CD4-positive, alpha-beta T cell treated with Interferon gamma for 1 hour (primary cell): Measurements from ENCODE around the gene HOXB5.

ENCODE experiments used
- DNase-seq: peaks from one replicate; pipeline ENCODE4 v3.0.0-alpha.2; 2020

The HOXB5 gene

GRCh38 chr17:48571826-48572417 is 21.7 kb downstream of the HOXB5 start:
- no peak for DNase-seq

DNA sequence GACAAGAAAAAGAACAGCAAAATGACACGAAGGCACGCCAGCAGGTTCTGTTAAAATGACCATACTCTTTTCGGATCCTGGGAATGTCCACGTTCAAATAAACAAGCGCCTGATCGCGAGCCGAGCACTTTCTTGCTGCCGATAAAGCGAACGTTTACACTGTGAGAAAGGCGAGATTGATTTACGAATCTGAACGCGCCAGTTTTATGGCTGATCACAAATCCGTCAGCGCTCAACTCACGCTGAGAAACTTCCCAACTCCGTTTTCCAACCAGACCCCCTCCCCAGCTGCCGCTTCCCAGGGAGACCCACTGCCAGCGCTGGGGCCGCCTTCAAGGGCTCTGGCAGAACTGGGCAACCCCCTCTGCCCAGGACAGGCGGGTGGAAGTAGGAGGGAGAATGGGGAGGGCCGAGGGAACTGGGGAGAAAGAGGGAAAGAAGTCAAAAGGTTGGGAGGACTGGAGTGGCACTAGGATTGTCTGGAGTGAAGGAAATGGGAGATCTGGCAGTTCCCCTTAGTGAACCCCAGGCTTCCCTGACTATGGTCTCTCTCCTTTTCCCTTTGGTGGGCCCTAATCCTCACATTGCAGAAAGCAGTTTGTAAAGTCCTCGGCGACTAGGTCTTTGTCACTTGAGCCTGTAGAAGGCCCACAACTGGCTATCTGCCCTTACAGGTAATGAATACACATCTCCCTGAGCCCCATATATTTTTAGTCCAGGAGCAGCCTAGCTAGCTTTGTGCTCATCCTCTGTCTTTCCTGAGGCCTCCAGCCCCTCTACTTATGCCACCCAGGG is 22.4 kb downstream of the HOXB5 start:
- DNase-seq: no peak

- no peak for DNase-seq
These were observed 23.1 kb downstream of the HOXB5 start for GRCh38 chr17:48570325-48571023.

- DNase-seq: no peak
These were observed 23.8 kb downstream of the HOXB5 start for GRCh38 chr17:48569674-48570324.

GRCh38 chr17:48569240-48569582 is 24.4 kb downstream of the HOXB5 start:
- DNase-seq: no peak

GRCh38 chr17:48568499-48569239 is 24.9 kb downstream of the HOXB5 start:
- no peak for DNase-seq

DNA sequence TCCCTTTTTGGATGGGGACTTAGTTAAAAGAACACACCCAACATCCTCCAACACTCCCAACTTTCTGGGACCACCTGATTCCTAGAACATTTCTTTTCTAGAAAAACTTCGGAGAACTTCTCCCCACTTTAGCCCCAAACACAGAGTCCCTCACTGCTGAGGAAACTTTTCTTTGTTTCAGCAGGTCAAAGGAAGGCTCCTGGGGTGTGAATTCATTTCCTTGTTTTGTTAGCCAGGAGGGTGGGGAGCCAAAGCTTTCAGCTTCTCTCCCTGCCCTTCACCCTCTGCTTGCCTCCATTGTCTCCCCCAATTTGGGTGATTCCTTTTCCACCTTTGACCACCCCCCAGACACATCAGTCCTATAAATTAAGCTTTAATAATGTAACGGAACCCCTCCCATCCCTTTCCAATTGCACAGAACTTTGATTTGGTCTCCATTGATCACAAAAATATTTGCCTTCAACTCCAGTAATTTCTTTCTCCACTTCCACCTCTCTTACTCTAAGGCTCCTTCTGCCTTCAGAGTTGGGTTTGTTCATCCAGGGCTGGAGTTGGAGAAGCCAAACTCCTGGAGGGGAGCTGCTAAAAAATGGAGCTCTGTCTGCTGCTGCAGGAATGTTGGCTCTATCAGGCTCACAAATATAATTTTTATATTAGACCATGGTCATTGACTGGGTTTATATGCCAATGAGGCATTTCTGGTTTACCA is 25.8 kb downstream of the HOXB5 start:
- DNase-seq: no peak

DNA sequence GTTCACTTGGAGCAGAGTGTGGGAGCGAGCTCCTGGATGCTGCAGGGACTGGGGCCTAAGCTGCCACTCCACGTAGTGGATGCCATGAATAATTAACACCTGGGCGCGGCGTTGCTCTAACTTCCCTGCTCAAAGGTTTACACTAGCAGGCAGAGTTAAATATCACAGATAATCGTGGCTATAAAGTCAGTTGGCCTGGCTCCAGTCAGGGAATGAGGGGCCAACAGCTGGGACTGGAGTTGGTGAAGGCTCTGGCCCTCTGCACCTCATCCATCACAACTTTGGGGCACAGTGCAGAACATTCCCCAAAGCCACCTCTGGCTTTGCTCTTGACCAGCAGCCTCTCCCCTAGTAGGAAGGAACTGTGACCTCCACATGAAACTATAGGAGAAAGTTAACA is 26.4 kb downstream of the HOXB5 start:
- no peak for DNase-seq

- no peak for DNase-seq
These were observed 26.9 kb downstream of the HOXB5 start for GRCh38 chr17:48566717-48567116.

GRCh38 chr17:48565925-48566710 is 27.5 kb downstream of the HOXB5 start:
- no peak for DNase-seq

DNA sequence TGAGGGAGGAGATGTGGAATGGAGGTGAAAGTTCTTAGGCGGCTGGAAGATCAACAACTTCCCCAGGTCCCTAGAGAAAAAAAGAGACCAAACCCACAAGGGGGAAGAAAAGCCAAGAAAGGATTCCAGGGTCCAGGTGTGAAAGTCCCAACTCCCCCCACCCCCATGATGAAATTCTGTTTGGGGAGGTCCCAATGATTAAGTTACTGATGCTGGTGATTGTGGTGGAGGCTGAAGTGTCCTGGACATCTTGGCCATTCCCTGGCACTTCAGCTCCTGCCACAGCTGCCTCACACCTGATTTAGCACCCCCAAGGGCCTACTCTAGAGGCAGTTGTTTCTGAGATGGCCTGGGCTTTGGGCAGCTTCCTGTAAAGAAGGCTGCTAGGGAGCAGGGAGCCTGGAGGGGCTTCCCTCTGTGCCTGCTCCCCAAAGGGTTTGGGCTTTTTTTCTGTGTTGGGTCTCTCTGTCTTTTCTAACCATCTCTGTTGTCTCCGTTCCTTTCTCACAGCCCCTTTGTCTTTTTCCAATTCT is 28.5 kb downstream of the HOXB5 start:
- DNase-seq: no peak

DNA sequence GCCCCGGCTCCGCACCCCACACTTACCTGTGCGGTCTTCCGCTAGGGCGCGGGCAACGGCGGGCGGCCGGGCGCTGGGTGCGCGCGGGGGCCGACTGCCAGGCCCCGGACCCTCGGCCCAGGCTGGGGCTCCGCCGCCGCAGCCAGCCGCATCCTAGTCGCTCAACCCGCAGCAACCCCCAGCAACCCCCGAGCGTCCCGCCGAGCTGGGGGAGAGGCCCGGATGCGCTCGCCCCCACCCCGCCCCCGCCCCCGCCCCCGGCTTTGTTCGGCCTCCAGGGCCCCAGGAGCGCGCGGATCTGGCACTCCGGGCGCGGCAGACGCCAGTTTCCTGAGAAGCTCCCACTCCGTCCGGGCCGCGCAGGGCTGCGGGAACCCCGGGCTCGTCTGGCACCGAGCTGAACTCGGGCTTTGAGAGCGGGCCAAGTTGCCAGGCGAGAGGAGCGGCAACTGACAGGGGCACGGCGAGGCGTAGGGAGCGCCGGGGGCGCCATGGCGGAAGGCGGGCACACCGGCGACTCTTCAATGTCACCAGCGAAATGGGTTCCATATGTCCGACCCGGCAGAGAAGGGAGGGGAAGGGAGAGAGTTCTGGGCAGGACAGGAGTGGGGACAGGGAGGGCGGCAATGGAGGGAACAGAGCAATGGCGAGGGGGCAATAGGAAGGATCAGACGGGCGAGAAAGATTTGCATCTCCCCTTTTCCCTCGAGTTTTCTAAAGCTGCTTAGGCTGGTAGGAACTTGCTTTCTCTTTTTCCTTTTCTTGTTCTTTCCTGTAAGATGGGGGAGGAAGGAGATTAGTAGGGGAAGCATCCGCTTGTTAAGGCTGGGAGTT is 29.2 kb downstream of the HOXB5 start:
- DNase-seq: no peak

DNA sequence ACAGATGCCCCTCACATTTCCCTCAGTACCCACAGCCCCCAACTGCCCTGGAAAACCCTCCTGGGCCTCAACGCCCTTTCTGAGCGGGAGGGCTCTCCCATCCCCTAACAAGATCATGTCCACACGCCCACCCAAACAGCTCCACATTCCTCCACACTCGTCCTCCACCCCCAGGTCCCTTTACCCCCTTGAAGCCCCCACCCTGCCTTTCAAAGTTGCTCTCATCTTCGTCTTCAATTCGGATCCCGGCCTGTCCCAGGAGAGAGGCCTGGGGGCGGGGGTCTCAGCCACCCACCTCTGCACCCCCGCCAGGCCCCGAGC is 29.8 kb downstream of the HOXB5 start:
- DNase-seq: no peak

GRCh38 chr17:48563385-48563838 is 30.2 kb downstream of the HOXB5 start:
- no peak for DNase-seq

- no peak for DNase-seq
These were observed 30.6 kb downstream of the HOXB5 start for GRCh38 chr17:48562934-48563333.

DNA sequence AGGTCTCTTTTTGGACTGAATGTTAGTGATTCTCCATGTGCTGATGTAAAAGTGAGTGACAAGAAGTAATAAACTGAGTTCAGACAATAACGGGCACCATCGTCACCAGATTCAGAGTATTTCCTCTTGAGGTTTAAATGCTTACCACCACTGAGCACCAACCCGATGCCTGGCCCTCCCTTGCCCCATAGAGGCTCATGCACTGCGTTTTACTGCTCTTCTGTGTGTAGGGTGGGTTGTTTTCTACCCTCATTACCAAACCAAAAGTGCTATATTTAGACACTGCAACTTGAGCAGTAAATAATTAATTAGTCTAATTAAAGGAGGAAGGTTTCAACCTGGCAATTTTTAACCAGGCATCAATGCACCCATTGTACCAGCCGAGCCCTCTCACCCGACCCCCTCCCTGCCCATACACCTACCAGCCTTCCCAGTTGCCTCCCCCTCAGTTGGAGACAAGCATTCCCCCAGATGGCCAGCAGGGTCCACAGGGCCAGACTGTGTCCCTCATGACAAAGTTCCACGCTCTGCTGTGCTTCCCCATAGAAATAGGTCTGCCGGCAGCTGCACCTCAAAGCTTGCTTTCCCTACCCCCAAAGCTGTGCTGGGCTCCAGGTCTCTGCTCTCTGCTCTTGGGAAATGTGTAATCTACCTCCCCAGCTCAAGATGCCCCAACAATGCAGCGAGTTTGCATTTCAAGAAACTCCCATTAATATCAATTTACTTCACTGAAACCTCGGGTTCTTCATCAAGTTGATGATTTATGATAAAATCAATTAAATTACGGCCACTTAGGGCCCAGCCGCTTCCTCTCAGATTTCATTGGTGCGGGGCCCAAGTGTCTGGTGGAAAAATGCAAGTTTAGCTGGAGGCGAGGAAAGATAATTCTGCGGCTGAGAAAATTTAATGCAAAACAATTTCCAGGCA is 31.4 kb downstream of the HOXB5 start:
- no peak for DNase-seq

DNA sequence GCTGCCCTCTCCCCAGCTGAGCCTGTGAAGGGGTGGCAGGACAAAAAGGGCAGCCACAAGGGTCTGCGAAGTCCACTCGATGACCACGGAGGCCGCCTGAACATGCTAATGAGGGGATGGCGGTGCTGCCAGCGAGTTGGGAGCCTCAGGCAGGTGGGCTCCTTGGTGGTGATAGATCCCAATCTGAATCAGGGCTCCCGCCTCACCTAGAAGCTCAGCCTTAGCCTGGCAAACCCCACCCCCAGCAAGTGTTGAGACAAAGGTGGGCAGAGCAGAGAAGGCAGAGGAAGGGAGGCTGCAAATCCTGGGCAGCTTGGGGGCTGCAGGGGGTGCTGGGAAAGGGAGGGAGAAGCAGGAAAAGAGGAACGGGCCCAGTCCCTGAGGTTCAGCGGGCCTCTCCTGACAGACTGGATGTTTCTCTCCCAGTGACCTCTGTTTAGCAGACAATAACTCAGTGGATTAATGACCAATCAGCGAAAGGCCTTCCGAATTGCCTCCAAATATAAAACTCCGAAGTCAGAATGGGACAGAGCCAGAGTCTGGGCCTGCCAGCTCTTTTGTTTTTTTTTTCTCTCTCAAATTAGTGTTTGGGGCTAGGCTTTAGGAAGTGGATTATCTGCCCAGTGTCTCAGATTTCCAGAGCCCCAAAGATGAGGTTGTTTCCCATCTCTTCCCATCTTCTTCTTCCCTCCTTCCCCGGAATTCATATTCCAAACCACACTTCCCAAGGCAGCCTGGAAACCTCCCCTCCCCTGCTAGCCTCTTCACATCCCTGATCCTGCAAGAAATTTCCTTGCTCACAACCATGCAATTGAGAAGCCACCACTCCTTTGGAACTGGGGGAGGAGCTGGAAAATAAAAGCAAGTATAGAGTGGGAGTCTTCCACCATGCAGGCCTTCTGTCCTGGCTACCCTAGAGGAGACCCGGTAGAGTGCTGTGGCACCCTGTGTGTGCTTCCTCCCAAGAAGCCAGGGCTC is 33.5 kb downstream of the HOXB5 start:
- DNase-seq: no peak
